ENCODE measurements around the gene RPP25L. TPM values are rescaled to one million over a fixed set of nuclear protein-coding genes. Genes with fewer than 3 reads are reported as not detected.

Gene RPP25L
- total and polyA plus RNA-seq, 2 experiments from 2014 or later = 16.4 to 25.1 TPM

- no peaks in the 10 kb centered on the region for H3F3A ChIP-seq (replicated peaks; ENCODE audit: low read depth)
- Mint-ChIP-seq H3K36me3 (ENCODE audit: low read depth) (no peaks in the 10 kb centered on the region; the same call in 2 of the 3 replicates), H3K27ac (no peak overlapping the region), H3K4me3 (peak overlapping the region; percentile 81), H3K27me3 (ENCODE audit: insufficient read depth, low read depth, poor library complexity) (peaks cover 94% of the 10 kb centered on the region), H3K4me1 (peaks cover 45% of the 10 kb centered on the region), H3K9me3 (peaks cover 3% of the 10 kb centered on the region; the same call in 1 of the 3 replicates)
- peaks cover 100% of the 10 kb centered on the region for H3K27me3 ChIP-seq (ENCODE audit: insufficient read depth)
- H3K4me2 ChIP-seq = peak overlapping the region; percentile 78
- no peak for ATAC-seq
- H3K4me3 ChIP-seq = peak overlapping the region; percentile 70
- DNase-seq (ENCODE audit: low spot score) = peak; percentile 50
- H3K27ac ChIP-seq (ENCODE audit: low read depth) = no peak overlapping the region
- H4K20me1 ChIP-seq (replicated peaks; ENCODE audit: insufficient read depth) = peaks cover 6% of the 10 kb centered on the region
- H3K4me1 ChIP-seq (ENCODE audit: insufficient read depth) = peaks cover 52% of the 10 kb centered on the region
- no peaks in the 10 kb centered on the region for H3K36me3 ChIP-seq (ENCODE audit: insufficient read depth)
- H3K79me2 ChIP-seq (replicated peaks; ENCODE audit: insufficient read depth) = no peaks in the 10 kb centered on the region
- no peak overlapping the region for H2AFZ ChIP-seq
- peak; percentile 75 for TF ChIP-seq EZH2phosphoT487 (IDR thresholded peaks at IDR 0.05; ENCODE audit: unreplicated experiment)
- no peak for TF ChIP-seq NANOG (IDR thresholded peaks at IDR 0.05; ENCODE audit: borderline replicate concordance)
- TF ChIP-seq REST (IDR thresholded peaks at IDR 0.05; ENCODE audit: unreplicated experiment) = no peak
- TF ChIP-seq EZH2 (IDR thresholded peaks at IDR 0.05; ENCODE audit: low read depth, unreplicated experiment) = peak; percentile 92
- no peak for TF ChIP-seq POLR2AphosphoS5 (IDR thresholded peaks at IDR 0.05; ENCODE audit: low read depth)
- no peaks in the 10 kb centered on the region for H3K9me2 ChIP-seq (ENCODE audit: insufficient read depth)
Observed at GRCh38 chr9:34588671-34589635, 22.9 kb downstream of the RPP25L start.

GRCh38 chr9:34587271-34587670 is 24.6 kb downstream of the RPP25L start:
- ATAC-seq (no peak), DNase-seq (ENCODE audit: low spot score) (no peak)
- no peaks in the 10 kb centered on the region for H3F3A ChIP-seq (replicated peaks; ENCODE audit: low read depth)
- Mint-ChIP-seq H3K9me3 (peaks cover 3% of the 10 kb centered on the region; the same call in 1 of the 3 replicates), H3K36me3 (ENCODE audit: low read depth) (no peaks in the 10 kb centered on the region; the same call in 2 of the 3 replicates), H3K27ac (no peak overlapping the region), H3K4me1 (peaks cover 32% of the 10 kb centered on the region), H3K4me3 (no peak overlapping the region), H3K27me3 (ENCODE audit: insufficient read depth, low read depth, poor library complexity) (peaks cover 87% of the 10 kb centered on the region)
- H3K36me3 ChIP-seq (ENCODE audit: insufficient read depth) = no peaks in the 10 kb centered on the region
- peaks cover 39% of the 10 kb centered on the region for H3K4me1 ChIP-seq (ENCODE audit: insufficient read depth)
- no peaks in the 10 kb centered on the region for H3K79me2 ChIP-seq (replicated peaks; ENCODE audit: insufficient read depth)
- TF ChIP-seq EZH2phosphoT487 (IDR thresholded peaks at IDR 0.05; ENCODE audit: unreplicated experiment) = no peak
- TF ChIP-seq STAT1 (IDR thresholded peaks at IDR 0.05; ENCODE audit: unreplicated experiment) = no peak
- TF ChIP-seq POLR2AphosphoS5 (IDR thresholded peaks at IDR 0.05; ENCODE audit: low read depth) = no peak
- no peak for TF ChIP-seq EZH2 (IDR thresholded peaks at IDR 0.05; ENCODE audit: low read depth, unreplicated experiment)
- TF ChIP-seq REST (IDR thresholded peaks at IDR 0.05; ENCODE audit: unreplicated experiment) = no peak
- no peak for TF ChIP-seq CTCF (conservative IDR thresholded peaks at IDR 0.05; ENCODE audit: low read depth in 2 of 2)
- TF ChIP-seq NANOG (IDR thresholded peaks at IDR 0.05; ENCODE audit: borderline replicate concordance) = no peak
- TF ChIP-seq ZNF114 (CRISPR knock-in tag; IDR thresholded peaks at IDR 0.05) = no peak
- TF ChIP-seq ETS1 (IDR thresholded peaks at IDR 0.05) = no peak
- no peak for TF ChIP-seq JUNB (IDR thresholded peaks at IDR 0.05; ENCODE audit: unreplicated experiment)
- TF ChIP-seq CREB1 (CRISPR knock-in tag; IDR thresholded peaks at IDR 0.05; ENCODE audit: low read depth) = no peak
- H3K4me3 ChIP-seq = no peak overlapping the region
- peaks cover 6% of the 10 kb centered on the region for H4K20me1 ChIP-seq (replicated peaks; ENCODE audit: insufficient read depth)
- H3K4me2 ChIP-seq = no peak overlapping the region
- H2AFZ ChIP-seq = no peak overlapping the region
- peaks cover 100% of the 10 kb centered on the region for H3K27me3 ChIP-seq (ENCODE audit: insufficient read depth)
- no peaks in the 10 kb centered on the region for H3K9me2 ChIP-seq (ENCODE audit: insufficient read depth)
- no peak overlapping the region for H3K27ac ChIP-seq (ENCODE audit: low read depth)
